ENCODE results near the gene PRMT9. TPM values are rescaled to one million over a fixed set of nuclear protein-coding genes. Genes with fewer than 3 reads are reported as not detected.

The PRMT9 gene
- polyA plus RNA-seq, 4 donors = 1.9 to 11.1 (median 3.6) TPM

DNA sequence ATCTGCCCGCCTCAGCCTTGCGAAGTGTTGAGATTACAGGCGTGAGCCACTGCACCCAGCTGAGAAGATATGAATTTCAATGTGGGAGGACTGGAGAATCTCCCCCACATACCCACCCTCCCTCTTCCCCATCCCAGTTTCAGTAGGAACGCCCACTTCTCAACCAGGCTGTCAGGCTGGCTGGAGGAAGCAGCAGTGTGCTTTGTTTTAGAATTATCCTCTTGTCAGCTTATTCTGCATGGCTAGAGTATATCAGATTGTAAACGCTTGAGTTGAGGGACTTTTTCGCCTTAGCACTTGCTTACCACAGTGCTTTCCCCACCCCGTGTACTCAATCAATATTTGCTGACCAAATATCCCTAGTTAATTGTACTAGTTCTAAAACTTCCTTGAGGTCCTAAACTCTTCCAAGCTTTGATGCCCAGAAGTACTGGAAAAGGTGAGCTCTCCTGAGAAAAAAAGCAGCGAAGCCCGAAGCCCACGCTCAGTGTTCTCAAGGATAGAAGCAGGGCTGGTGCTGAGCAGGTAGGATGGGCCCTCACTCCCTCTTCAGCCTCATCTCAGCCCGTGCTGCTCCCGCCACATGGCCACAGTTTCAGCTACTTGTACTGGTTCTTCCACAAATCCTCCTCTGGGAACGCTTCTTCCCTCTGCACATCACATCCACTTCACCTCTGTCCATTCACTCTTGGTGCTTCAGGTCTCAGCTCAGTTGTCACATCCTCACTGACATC is 40.7 kb upstream of the PRMT9 start:
- Histone ChIP-seq H3K36me3 (ENCODE audit: control insufficient read depth in 3 of 3, insufficient read depth in 2 of 3, low read depth in 1 of 3, low read length in 3 of 3) (no peaks in the 10 kb centered on the region), H3K9me3 (ENCODE audit: control insufficient read depth in 2 of 2, insufficient read depth in 1 of 2, low read depth in 1 of 2, low read length in 1 of 2) (no peaks in the 10 kb centered on the region), H3K4me3 (ENCODE audit: low read depth in 1 of 3, low read length in 3 of 3) (no peak overlapping the region), H3K27me3 (ENCODE audit: control insufficient read depth in 3 of 3, insufficient read depth in 3 of 3, low read length in 3 of 3) (no peaks in the 10 kb centered on the region), H3K27ac (ENCODE audit: low read depth in 1 of 3, low read length in 2 of 3) (no peak overlapping the region), H3K4me1 (ENCODE audit: control insufficient read depth in 3 of 3, insufficient read depth in 2 of 3, low read depth in 1 of 3, low read length in 2 of 3) (peaks cover 0 to 7% (median 4%) of the 10 kb centered on the region in 3 donors)
- FAIRE-seq (no peak), DNase-seq (no peak)
- WGBS, 3 donors = 74 to 83% (median 79%) methylated on average over 13 of the region's 13 CpGs

- 25 to 55% (median 41%) methylated on average over 5 of the region's 5 CpGs for WGBS, 3 donors
- no peaks in the 10 kb centered on the region for H3K36me3 ChIP-seq (ENCODE audit: control insufficient read depth in 3 of 3, insufficient read depth in 2 of 3, low read depth in 1 of 3, low read length in 3 of 3)
- H3K9me3 ChIP-seq (ENCODE audit: control insufficient read depth in 2 of 2, insufficient read depth in 1 of 2, low read depth in 1 of 2, low read length in 1 of 2) = no peaks in the 10 kb centered on the region
- no peak overlapping the region for H3K4me3 ChIP-seq (ENCODE audit: low read depth in 1 of 3, low read length in 3 of 3)
- peak; percentile 91 to 92 for DNase-seq
- no peaks in the 10 kb centered on the region for H3K27me3 ChIP-seq (ENCODE audit: control insufficient read depth in 3 of 3, insufficient read depth in 3 of 3, low read length in 3 of 3)
- H3K27ac ChIP-seq (ENCODE audit: low read depth in 1 of 3, low read length in 2 of 3) = peak overlapping the region in 1 of 3 donors; percentile 73
- peaks cover 0 to 7% (median 4%) of the 10 kb centered on the region in 3 donors for H3K4me1 ChIP-seq (ENCODE audit: control insufficient read depth in 3 of 3, insufficient read depth in 2 of 3, low read depth in 1 of 3, low read length in 2 of 3)
- no peak for FAIRE-seq
These were observed 39.4 kb upstream of the PRMT9 start for GRCh38 chr4:147723326-147723725.

- no peaks in the 10 kb centered on the region for H3K9me3 ChIP-seq (ENCODE audit: control insufficient read depth in 2 of 2, insufficient read depth in 1 of 2, low read depth in 1 of 2, low read length in 1 of 2)
- H3K27ac ChIP-seq (ENCODE audit: low read depth in 1 of 3, low read length in 2 of 3) = no peak overlapping the region
- H3K27me3 ChIP-seq (ENCODE audit: control insufficient read depth in 3 of 3, insufficient read depth in 3 of 3, low read length in 3 of 3) = no peaks in the 10 kb centered on the region
- DNase-seq = no peak
- 58 to 74% (median 62%) methylated on average over 1 of the region's 1 CpG for WGBS, 3 donors
- FAIRE-seq = no peak
- no peaks in the 10 kb centered on the region for H3K36me3 ChIP-seq (ENCODE audit: control insufficient read depth in 3 of 3, insufficient read depth in 2 of 3, low read depth in 1 of 3, low read length in 3 of 3)
- no peak overlapping the region for H3K4me3 ChIP-seq (ENCODE audit: low read depth in 1 of 3, low read length in 3 of 3)
- peaks cover 0 to 5% (median 1%) of the 10 kb centered on the region in 3 donors for H3K4me1 ChIP-seq (ENCODE audit: control insufficient read depth in 3 of 3, insufficient read depth in 2 of 3, low read depth in 1 of 3, low read length in 2 of 3)
These were observed 33.9 kb upstream of the PRMT9 start for GRCh38 chr4:147717878-147718277.

DNA sequence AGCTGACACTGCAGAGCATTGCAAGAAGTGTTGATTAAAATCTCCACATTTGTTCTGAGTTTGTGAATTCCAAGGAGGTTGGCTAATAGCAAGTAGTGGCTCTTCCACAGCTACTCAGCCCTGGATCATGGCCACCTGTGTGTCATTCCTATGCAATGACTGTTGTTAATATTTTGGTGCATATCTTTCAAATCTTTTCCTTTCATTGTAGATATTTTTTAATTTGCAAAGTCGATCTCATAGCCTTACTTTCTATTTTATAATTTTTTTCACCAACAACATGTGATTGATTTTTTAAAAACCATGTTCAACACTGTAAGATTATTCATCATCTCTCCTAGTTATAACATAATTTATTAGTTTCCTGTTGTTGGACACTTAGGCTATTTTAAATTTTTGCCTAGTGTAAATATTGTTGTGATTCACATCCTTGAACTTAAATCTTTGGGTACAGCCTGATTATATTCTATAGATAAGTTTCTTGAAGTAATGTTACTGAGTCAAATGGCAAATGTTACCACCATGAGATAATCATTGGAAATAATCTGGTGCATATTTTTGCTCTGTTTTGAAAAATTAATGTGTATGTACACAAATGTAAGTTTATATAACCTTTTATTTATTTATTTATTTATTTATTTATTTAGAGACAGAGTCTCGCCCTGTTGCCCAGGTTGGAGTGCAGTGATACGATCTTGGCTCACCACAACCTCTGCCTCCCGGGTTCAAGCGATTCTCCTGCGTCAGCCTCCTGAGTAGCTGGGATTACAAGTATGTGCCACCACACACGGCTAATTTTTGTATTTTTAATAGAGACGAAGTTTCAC is 30.8 kb upstream of the PRMT9 start:
- H3K4me3 ChIP-seq (ENCODE audit: low read depth in 1 of 3, low read length in 3 of 3) = no peak overlapping the region
- no peaks in the 10 kb centered on the region for H3K36me3 ChIP-seq (ENCODE audit: control insufficient read depth in 3 of 3, insufficient read depth in 2 of 3, low read depth in 1 of 3, low read length in 3 of 3)
- H3K9me3 ChIP-seq (ENCODE audit: control insufficient read depth in 2 of 2, insufficient read depth in 1 of 2, low read depth in 1 of 2, low read length in 1 of 2) = no peaks in the 10 kb centered on the region
- H3K27me3 ChIP-seq (ENCODE audit: control insufficient read depth in 3 of 3, insufficient read depth in 3 of 3, low read length in 3 of 3) = no peaks in the 10 kb centered on the region
- no peaks in the 10 kb centered on the region for H3K4me1 ChIP-seq (ENCODE audit: control insufficient read depth in 3 of 3, insufficient read depth in 2 of 3, low read depth in 1 of 3, low read length in 2 of 3)
- WGBS, 3 donors = 93 to 95% (median 94%) methylated on average over 8 of the region's 8 CpGs
- no peak overlapping the region for H3K27ac ChIP-seq (ENCODE audit: low read depth in 1 of 3, low read length in 2 of 3)
- no peak for DNase-seq
- no peak for FAIRE-seq

DNA sequence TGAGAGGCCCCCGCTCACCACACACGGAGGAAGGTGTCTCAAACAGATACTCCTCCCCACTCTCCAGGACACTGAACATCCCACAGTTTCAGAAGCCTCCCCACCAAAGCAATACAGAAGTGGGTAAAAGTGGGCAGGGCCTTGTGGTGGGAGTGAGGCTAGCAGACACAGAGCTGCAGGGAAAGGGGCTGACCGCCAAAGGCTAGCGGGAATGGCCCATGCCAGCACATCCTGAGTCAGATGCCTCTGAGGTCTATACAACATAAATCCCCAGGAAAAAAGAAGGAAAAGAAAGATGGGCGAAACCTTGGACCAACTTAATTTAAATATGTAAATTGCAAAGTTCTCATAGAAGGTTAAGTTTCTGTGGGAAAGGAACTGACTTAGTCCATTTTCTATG is 26.0 kb upstream of the PRMT9 start:
- H3K27me3 ChIP-seq (ENCODE audit: control insufficient read depth in 3 of 3, insufficient read depth in 3 of 3, low read length in 3 of 3) = no peaks in the 10 kb centered on the region
- DNase-seq = no peak
- no peaks in the 10 kb centered on the region for H3K9me3 ChIP-seq (ENCODE audit: control insufficient read depth in 2 of 2, insufficient read depth in 1 of 2, low read depth in 1 of 2, low read length in 1 of 2)
- H3K27ac ChIP-seq (ENCODE audit: low read depth in 1 of 3, low read length in 2 of 3) = no peak overlapping the region
- no peaks in the 10 kb centered on the region for H3K4me1 ChIP-seq (ENCODE audit: control insufficient read depth in 3 of 3, insufficient read depth in 2 of 3, low read depth in 1 of 3, low read length in 2 of 3)
- no peak overlapping the region for H3K4me3 ChIP-seq (ENCODE audit: low read depth in 1 of 3, low read length in 3 of 3)
- no peak for FAIRE-seq
- H3K36me3 ChIP-seq (ENCODE audit: control insufficient read depth in 3 of 3, insufficient read depth in 2 of 3, low read depth in 1 of 3, low read length in 3 of 3) = no peaks in the 10 kb centered on the region
- 85 to 94% (median 87%) methylated on average over 5 of the region's 5 CpGs for WGBS, 3 donors

DNA sequence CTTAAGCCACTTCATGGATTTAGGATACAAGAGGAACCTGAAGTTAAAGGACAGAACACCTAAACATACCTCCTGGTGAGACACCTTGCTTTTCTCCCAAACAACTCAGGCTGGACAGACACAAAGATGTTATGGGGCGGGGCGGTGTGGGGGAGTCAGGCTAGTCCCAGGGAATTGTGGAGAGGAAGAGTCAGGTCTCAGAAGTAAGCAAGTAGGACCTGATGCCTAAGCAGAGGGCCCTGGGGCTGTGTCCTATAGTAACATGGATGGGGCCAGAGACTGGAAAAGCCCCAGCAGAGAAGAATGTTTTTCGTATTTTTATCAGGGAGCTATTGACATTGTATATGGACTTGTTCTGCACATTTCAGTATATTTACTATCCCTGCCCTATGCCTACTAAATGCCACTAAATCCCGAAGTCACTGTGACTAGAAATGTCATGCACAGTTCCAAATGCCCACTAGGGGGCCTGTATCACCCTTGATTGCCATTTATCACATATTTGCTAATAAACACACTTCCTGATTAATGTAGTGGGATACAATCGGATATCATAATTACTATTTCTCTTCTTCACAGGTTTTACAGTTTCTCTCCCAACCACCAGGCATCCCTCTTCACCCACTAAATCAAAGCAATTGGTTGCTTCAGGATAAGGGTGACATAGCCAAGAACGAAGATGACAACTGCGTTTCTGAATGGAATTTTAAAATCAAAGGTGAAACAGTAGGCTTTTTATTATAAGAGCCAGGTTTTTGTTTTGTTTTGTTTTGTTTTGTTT is 24.1 kb upstream of the PRMT9 start:
- DNase-seq (peak; percentile 64 to 72), FAIRE-seq (peak; percentile 93)
- Histone ChIP-seq H3K4me1 (ENCODE audit: control insufficient read depth in 3 of 3, insufficient read depth in 2 of 3, low read depth in 1 of 3, low read length in 2 of 3) (no peaks in the 10 kb centered on the region), H3K27me3 (ENCODE audit: control insufficient read depth in 3 of 3, insufficient read depth in 3 of 3, low read length in 3 of 3) (no peaks in the 10 kb centered on the region), H3K36me3 (ENCODE audit: control insufficient read depth in 3 of 3, insufficient read depth in 2 of 3, low read depth in 1 of 3, low read length in 3 of 3) (no peaks in the 10 kb centered on the region), H3K27ac (ENCODE audit: low read depth in 1 of 3, low read length in 2 of 3) (no peak overlapping the region), H3K4me3 (ENCODE audit: low read depth in 1 of 3, low read length in 3 of 3) (no peak overlapping the region), H3K9me3 (ENCODE audit: control insufficient read depth in 2 of 2, insufficient read depth in 1 of 2, low read depth in 1 of 2, low read length in 1 of 2) (no peaks in the 10 kb centered on the region)
- WGBS, 3 donors = 32 to 45% (median 32%) methylated on average over 7 of the region's 7 CpGs

GRCh38 chr4:147704846-147705245 is 20.9 kb upstream of the PRMT9 start:
- Histone ChIP-seq H3K36me3 (ENCODE audit: control insufficient read depth in 3 of 3, insufficient read depth in 2 of 3, low read depth in 1 of 3, low read length in 3 of 3) (no peaks in the 10 kb centered on the region), H3K4me1 (ENCODE audit: control insufficient read depth in 3 of 3, insufficient read depth in 2 of 3, low read depth in 1 of 3, low read length in 2 of 3) (no peaks in the 10 kb centered on the region), H3K9me3 (ENCODE audit: control insufficient read depth in 2 of 2, insufficient read depth in 1 of 2, low read depth in 1 of 2, low read length in 1 of 2) (peaks cover 0 to 5% of the 10 kb centered on the region in 2 donors), H3K27me3 (ENCODE audit: control insufficient read depth in 3 of 3, insufficient read depth in 3 of 3, low read length in 3 of 3) (peaks cover 0 to 3% (median 0%) of the 10 kb centered on the region in 3 donors), H3K27ac (ENCODE audit: low read depth in 1 of 3, low read length in 2 of 3) (no peak overlapping the region), H3K4me3 (ENCODE audit: low read depth in 1 of 3, low read length in 3 of 3) (no peak overlapping the region)
- DNase-seq = no peak
- no peak for FAIRE-seq
- WGBS, 3 donors = 15 to 43% (median 39%) methylated on average over 1 of the region's 1 CpG

- FAIRE-seq (no peak), DNase-seq (no peak)
- Histone ChIP-seq H3K36me3 (ENCODE audit: control insufficient read depth in 3 of 3, insufficient read depth in 2 of 3, low read depth in 1 of 3, low read length in 3 of 3) (no peaks in the 10 kb centered on the region), H3K27ac (ENCODE audit: low read depth in 1 of 3, low read length in 2 of 3) (no peak overlapping the region), H3K4me1 (ENCODE audit: control insufficient read depth in 3 of 3, insufficient read depth in 2 of 3, low read depth in 1 of 3, low read length in 2 of 3) (peaks cover 0 to 5% (median 0%) of the 10 kb centered on the region in 3 donors), H3K9me3 (ENCODE audit: control insufficient read depth in 2 of 2, insufficient read depth in 1 of 2, low read depth in 1 of 2, low read length in 1 of 2) (peaks cover 0 to 5% of the 10 kb centered on the region in 2 donors), H3K27me3 (ENCODE audit: control insufficient read depth in 3 of 3, insufficient read depth in 3 of 3, low read length in 3 of 3) (peaks cover 0 to 3% (median 0%) of the 10 kb centered on the region in 3 donors), H3K4me3 (ENCODE audit: low read depth in 1 of 3, low read length in 3 of 3) (no peak overlapping the region)
- WGBS, 3 donors = 60 to 71% (median 70%) methylated on average over 1 of the region's 1 CpG
These were observed 12.9 kb upstream of the PRMT9 start for GRCh38 chr4:147696866-147697265.
